Mammary epithelial cell (primary cell): ENCODE measurements around the gene PCCB.
"Not testable (repeated sequence)": the region's sequence is repeated elsewhere in the genome, so short reads cannot be mapped to it uniquely, and the experiment has no call there.

Source experiments
- EZH2 ChIP-seq: IDR thresholded peaks from 2 replicates; pipeline ENCODE4 v1.6.1; 2012; ENCODE audit warnings: low read length, inconsistent platforms, borderline replicate concordance
- TF ChIP-seq, protein P1 (sequence below), 2 donors: IDR thresholded peaks in 1 of 2; conservative IDR thresholded peaks in 1 of 2; 2 replicates each; pipeline ENCODE4 v1.5.1; 2011 to 2012; ENCODE audit warnings: inconsistent platforms in 2 of 2, low read length in 2 of 2, mild to moderate bottlenecking in 2 of 2, control low read depth in 1 of 2, low read depth in 1 of 2; ENCODE audit not compliant: insufficient read depth in 1 of 2; ENCODE audit errors: extremely low read depth in 1 of 2

DNA sequence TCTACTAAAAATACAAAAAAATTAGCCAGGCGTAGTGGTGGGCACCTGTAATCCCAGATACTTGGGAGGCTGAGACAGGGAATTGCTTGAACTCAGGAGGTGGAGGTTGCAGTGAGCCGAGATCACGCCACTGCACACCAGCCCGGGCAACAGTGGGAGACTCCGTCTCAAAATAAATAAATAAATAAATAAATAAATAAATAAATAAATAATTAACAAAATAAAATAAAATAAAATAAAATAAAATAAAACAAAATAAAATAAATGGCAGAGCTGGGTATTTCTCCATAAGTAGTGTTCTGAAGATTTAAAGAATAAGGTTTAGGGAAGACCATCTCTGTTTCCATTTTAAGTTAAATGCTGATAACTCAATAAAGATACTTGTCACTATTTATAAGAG, 125.7 kb downstream of the PCCB start:
- TF ChIP-seq, protein P1, sequence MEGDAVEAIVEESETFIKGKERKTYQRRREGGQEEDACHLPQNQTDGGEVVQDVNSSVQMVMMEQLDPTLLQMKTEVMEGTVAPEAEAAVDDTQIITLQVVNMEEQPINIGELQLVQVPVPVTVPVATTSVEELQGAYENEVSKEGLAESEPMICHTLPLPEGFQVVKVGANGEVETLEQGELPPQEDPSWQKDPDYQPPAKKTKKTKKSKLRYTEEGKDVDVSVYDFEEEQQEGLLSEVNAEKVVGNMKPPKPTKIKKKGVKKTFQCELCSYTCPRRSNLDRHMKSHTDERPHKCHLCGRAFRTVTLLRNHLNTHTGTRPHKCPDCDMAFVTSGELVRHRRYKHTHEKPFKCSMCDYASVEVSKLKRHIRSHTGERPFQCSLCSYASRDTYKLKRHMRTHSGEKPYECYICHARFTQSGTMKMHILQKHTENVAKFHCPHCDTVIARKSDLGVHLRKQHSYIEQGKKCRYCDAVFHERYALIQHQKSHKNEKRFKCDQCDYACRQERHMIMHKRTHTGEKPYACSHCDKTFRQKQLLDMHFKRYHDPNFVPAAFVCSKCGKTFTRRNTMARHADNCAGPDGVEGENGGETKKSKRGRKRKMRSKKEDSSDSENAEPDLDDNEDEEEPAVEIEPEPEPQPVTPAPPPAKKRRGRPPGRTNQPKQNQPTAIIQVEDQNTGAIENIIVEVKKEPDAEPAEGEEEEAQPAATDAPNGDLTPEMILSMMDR (conservative IDR thresholded peaks at IDR 0.05 in 1 of 2, IDR thresholded peaks at IDR 0.05 in 1 of 2; ENCODE audit: extremely low read depth in 1 of 2, insufficient read depth in 1 of 2, low read depth in 1 of 2, low read length in 2 of 2), result not testable (repeated sequence)
- TF ChIP-seq EZH2, result not testable (repeated sequence)
